H4 (cell line): ENCODE measurements around the gene THADA. TPM values are rescaled to one million over a fixed set of nuclear protein-coding genes. Genes with fewer than 3 reads are reported as not detected.
"Not testable (repeated sequence)": the region's sequence is repeated elsewhere in the genome, so short reads cannot be mapped to it uniquely, and the experiment has no call there.

ENCODE experiments used
- DNase-seq: peaks from one replicate; pipeline ENCODE4 v3.0.0-alpha.2; 2015; ENCODE audit warnings: low spot score
- total RNA-seq: library from RNA; depleted of rRNA; stranded (reverse); fragments of >200 nt; shearing (Covaris generic); gene quantifications from 2 replicates; pipeline ENCODE4 v1.2.3, GENCODE V29; 2014

THADA gene
- total RNA-seq, 1 experiment from 2014 or later = 10.9 TPM

DNA sequence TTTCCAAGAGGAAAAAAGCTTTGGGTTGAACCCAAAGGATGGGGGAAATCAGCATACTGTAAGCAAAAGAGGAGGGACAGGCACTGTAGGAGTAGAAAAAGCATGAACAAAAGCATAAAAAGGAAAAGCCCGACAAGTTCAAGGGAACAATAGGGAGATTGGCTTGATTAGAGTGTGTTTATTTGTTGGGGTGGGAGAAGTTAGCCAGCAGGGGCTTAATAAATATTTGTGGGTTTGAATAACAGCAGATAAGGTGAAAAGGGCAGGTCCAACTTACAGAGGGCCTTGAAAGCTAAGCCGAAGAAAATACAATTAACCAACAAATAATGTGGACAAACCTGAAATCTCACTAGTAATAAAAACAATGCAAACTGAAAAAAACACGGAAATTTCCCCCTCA is 126.7 kb downstream of the THADA start:
- DNase-seq = no peak

DNA sequence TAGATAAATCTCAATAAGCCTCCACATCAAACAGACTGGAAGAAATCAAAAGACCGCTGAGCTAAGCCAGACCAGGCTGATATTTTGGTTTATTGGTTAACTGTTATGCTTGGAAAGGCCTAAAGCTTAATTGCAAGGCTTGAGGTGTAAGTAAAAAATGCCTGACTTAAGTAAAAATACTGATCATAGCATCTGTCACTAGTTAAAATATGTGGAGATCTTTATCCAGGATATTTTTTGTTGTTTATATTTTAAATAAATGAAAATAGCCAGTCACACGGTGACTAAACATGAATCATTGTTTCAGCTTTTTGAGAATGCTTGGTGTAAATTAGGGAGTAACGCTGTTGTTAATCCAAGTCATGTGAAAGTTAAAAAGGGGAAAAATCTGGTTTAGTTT is 127.9 kb downstream of the THADA start:
- no peak for DNase-seq

DNA sequence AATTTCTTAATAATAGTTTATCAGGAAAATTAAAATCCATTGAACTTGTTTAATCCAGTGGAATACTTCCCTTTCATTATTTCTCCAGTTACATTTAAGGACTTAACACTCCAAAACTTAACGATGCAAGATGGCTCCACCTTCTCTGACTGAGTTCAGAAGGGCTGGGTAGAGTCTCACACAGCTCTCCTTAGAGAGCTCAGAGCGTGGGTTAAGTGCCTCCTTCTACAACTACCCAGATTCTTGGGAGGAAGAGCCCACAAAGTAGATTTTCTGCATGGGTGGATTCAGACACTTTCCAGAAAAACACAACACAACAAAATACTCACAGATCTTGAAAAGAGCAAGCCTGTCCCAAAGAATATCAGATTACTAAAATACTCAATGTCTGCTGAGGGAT is 130.6 kb downstream of the THADA start:
- DNase-seq = no peak

DNA sequence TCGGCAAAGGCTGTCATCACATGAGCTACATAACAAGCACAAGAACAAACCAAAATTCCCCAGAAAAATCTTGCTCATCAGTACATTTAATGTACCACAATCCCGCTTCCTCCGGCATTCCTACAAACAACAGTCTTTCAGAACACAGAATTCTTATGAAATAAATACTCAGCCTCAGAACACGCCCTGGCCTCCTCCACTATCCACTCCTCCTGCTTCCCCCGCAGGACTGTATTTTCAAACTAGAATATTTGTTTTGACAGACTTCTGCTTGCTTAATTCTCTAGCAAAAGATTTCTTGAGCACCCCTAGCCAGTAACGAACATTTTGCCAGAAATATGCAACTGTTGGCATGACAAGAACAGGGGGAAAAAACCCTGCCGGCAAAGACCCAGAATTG is 131.2 kb downstream of the THADA start:
- DNase-seq = no peak

DNA sequence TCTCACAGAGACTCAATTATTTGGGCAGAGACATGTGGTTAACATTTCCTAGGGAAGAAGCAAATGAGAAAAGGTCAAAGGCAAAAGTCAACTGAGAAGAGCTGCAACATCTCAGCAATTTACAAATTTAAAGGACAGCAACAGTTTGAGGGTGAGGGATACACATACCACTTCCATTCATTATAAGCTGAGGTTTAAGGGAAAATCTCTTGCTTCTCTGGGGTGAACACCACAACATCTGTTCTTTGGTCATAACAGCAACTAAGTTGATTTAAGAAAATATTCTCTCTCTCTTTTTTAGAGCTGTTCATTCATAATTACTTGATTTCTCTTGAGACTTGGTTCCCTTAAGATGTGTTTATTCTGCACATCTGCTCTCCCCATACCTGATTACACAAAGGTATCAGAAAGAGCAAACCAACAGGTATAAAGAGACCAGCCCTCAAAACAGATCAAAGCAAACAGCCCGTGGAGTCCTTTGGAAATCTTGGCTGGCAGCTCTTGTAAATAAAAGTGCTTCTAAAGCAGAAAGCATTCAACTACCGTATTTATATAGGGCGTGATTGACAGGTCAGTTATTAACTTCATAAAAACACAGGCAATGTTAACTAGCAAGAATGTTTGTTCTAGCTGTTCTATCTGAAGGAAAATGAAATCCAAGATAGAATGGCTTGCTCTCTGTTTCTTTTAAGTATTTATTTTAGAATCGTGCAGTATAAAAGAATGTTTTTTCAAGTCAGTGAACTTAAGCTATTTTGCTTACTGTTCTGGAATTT is 132.8 kb downstream of the THADA start:
- no peak for DNase-seq

DNA sequence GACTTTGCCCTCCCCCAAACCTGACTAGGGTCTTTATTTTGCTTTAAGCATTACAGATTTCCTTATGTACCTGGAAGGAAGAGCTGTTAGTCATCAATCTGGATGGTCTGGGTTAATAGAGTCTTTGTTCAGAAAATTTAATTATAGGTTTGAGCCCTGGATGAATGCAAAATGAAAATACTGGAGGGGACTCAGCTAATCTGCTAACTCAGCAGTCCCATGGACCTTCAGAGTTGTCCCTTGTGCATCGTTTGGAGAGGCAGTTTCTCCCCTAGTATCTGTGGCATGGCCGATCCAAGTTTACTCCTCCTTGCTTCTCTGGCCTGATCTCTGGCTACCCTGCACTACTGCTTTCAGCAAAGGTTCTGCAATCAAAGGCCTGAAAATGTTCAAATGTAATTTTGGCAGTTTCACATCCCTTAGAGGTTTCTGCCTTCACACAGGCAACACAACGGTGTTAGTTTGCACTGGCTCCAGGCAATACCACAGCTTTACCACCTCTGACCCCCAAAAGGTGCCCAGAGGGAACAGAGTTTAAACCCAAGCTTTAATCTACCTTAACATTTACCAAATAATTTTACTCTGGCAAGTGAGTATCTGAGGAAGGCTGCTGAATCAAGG is 134.3 kb downstream of the THADA start:
- no peak for DNase-seq

DNA sequence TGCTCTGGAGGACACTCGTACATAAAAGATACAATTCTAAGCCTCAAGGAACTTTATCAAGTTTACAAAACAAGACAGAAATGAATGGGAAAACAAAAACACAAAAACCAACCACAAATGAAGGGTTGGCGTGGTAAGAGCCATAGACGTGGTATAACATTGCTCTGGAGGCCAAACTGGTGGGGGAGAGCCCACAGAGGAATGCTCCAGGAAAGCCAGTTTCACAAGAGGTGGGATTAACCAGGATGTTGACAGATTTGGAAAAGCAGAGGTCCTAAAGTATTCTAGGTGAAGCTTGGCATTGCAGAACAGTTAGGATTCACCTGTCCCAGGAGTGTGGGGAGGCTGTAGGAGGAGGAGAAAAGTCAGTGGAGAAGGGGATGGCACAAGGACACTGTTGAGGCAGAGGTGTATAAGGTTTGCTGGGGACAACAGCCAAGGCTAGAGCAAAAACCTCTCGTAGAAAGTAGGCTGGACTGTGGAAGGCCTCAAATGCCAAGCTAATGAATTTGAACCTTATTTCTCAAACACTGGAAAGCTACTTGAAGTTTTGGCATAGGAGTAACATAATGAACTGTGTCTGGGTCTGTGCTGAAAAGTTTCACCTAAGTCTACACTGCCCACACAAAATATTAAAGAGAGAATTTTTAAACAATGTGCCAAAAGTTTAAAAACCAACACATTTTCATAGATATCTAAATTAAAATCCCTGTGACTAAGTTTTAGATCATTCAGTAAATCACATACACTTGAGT is 135.1 kb downstream of the THADA start:
- DNase-seq = no peak

DNA sequence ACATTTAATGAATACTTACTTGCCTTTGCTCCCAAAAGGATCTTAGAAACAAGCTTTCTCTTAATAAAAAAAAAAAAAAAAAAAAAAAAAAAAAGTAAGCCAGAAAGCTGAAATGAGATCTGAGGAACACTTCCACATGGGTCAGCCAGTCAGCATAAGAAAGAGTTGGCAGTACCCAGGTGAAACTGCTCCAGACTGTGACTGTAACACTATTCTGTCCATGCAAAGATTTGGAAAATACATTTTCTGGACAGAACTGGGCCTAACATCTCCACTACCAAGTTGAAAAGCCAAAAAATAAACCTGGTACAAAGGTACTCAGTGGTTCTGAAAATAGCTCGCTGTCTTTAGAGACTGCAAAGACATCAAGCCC is 135.7 kb downstream of the THADA start:
- DNase-seq = no peak

DNA sequence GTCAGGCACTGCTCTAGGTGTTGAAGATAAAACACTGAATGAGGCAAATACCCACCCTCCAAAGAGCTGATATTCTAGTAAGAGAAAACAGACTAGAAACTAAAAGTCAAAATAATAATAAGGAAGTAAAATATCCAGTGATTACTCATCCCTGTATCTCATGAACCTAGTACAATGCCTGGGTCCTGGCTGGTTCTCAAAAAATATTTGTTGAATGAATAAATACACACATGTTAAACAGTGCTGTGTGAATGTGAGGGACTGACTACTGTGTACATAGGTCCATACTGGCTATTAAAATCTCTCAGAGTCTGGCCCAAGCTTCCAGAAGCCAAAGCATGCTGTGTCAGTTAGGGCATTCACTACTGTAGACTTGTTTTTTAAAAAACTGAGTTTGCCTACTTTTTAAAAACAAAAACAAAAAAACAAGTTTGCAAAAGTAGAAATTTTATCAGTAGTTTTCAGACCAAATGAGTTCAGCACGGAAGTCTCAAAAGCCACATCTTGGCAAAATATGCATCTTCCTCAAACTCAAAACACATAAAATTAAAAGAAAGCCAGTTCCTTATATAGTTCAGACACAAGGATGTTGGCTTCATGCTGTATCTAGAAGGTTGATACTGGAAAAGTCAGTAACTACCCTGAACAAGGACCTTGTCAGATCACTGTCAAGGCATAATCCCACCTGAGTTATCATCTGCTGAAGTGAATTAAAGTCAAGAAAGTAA is 136.2 kb downstream of the THADA start:
- no peak for DNase-seq

DNA sequence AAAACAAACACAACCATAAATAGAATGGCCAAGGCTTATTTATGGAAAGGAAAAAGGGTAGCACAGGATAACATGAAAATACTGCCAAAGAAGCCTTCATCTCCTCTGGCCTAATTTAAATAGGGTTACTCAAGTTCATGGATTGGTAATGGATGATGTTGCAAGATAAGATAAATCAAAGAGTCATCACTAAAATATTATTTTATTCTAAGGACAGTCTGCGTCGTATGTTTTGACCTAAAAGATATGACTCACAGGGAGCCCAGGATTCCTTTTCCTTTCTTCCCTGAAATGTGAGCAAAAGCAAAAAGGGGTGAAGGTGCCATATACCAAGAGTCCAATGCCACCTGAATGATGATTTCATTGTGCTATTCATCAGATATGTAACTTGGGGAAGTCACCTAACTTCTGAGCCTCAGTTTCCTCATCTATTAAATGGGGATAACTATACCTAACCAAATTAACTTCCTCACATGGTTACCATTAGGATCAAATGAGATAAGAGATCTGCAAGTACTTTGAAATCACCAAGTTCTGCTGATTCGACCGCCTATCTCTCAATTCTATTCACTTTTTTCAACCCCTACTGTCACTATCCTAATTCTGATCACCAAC is 137.7 kb downstream of the THADA start:
- DNase-seq = no peak

DNA sequence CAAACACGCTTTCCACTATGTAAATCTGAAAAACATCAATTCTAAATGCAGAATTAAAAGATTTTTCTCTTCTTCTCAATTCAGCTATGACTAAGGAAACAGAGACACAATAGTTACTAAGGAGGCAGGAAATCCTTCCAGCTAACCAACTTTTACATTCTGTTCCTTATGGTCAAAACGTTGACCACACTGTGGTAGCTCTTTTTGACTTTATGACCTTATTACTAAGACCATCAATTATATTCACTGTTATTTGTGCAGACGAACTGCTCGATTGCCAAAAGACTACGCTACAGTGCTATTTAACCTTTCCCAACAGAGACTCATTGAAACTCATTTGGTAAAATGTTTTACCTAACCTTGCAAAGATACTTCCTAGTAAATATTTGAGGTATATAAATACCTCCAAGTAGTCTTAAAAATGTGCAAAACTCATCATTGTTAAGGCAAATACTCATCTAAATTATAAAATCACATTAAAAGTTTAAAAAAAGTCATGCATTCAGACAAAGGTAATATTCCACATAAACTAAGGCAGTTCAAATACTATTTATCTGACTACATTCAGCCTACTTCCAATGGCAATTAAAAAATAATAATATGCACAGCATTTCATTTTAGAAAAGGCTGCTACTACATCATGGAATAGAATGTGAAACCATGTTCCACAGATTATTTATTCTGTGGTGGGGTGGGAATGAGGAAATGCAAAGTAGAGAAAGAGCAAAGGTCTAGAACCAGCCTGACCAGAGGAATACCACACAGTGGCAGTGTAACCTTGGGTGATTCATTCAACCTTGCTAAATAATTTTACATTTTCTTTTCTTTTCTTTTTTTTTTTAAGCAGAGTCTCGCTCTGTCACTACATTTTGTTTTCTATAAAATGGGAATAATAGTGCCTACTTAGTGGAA is 139.9 kb downstream of the THADA start:
- DNase-seq = no peak

DNA sequence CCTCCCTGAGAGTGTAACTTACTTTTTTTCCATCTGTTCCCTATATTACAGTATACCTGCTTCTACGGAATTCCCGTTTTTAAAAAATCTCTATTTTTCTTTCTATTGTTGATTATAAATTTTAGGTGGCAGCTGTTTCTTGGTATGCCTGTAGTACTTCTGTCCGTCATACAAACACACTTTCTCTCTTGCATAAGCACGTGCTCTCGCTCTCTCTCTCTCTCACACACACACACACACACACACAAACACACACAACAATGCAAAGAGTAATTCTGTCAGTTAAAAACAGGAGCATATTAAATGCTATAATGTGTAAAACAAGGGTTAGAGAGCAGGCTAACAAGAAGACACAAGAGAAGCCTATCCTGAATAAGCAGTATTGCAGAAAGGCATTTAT is 140.5 kb downstream of the THADA start:
- DNase-seq = no peak

DNA sequence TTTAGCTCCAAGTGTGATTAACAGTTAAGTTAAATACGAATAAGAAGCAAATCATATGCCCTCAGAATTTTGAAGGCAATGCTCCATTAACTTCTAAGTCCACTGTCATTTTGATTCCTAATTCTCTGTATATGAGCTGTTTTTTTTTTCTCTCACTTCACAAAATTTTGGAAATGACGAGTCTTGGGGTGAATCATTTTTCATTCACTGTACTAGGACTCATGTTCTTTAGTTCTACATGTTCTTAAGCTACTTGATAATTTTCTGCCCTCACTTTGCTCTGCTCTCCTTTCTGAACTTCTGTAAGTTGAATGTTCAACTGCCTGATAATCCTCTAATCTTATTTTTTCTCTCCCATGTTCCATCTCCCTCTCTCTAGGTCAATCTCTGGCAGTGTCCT is 141.0 kb downstream of the THADA start:
- DNase-seq = no peak

DNA sequence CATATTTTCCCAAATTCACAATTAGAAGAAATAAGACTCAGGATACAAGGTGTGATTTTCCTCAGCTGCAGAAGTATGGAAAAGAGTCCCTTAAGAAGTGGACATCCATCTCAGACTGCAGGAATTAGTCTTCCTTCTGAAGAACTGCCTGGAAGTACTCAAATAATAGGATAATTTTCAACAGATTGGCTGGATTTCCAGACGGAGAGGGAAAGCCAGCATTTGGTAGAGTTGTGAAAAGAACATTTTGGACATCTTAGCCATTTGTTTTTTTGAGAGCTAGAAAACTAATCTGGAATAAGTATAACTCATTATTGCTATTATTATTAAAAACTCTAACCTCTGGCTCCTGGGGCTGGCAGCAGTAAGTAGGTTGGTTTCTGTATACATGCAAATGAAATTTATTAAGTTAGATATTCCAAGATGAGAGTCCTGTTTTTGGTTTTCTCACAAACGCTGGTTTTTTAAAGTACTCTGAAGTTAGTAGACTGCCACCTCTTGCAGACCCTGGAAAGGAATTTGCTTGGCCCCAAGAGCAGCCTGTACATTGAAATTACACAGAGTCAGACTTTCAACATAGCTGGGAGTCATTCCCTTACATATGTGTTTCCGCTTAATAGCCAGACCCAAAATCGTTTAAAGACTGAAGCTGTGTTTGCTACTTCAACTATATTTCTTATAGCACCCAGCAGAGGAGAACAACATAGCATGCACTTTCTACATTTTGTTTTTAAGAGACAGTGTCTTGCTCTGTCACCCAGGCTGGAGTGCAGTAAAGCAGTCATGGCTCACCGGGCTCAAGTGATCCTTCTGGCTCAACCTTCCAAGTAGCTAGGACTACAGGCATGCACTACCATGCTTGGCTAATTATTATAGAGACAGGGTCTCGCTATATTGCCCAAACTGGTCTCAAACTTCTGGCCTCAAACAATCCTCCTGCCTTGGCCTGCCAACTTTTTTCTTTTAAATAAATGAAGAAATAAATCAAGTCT is 142.4 kb downstream of the THADA start:
- no peak for DNase-seq

DNA sequence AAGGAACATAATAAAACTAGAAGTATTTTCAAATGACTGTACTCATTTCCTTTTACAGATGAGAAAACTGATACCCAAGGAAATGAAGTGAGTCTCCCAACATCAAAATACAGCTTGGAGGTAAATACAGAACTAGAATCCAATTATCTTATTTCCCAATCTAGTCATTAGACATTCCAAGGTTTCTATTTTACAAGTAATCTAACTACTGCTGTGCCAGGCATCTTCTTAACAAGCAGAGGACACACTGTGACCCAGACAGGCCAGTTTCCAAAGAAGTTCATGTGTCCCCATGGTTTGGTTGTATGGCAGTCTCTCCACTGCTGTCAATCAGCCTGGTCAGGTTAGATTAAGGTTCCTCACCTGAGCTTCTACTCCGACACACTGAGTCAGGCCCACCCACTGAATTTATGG is 143.5 kb downstream of the THADA start:
- no peak for DNase-seq

DNA sequence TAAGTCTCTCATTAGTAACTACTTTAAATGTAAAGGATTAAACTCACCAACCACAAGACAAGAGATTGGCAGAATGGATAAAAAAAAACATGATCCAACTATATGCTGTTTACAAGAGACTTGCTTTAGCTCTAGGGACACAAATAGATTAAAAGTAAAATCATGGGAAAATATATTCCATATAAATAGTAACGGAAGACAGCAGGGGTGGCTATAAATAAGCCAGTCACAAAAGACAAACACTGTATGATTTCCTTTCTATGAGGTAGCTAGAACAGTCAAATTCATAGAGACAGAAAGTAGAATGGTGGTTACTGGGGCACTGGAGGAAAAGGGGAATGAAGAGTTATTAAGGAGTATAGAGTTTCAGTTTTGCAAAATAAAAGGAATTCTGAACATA is 145.2 kb downstream of the THADA start:
- DNase-seq = no peak

DNA sequence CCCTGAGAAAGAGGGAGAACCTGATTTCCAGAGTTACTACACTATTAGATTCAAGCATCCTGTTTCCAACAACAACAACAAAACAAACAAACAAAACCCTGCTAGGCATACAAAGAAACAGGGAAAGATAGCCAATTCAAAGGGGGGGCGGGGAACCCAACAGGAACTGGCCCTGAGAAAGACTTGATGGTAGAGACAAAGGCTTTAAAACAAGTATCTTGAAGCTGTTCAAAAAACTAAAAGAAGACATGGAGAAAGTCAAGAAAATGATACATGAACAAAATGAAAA is 147.1 kb downstream of the THADA start:
- DNase-seq = no peak

DNA sequence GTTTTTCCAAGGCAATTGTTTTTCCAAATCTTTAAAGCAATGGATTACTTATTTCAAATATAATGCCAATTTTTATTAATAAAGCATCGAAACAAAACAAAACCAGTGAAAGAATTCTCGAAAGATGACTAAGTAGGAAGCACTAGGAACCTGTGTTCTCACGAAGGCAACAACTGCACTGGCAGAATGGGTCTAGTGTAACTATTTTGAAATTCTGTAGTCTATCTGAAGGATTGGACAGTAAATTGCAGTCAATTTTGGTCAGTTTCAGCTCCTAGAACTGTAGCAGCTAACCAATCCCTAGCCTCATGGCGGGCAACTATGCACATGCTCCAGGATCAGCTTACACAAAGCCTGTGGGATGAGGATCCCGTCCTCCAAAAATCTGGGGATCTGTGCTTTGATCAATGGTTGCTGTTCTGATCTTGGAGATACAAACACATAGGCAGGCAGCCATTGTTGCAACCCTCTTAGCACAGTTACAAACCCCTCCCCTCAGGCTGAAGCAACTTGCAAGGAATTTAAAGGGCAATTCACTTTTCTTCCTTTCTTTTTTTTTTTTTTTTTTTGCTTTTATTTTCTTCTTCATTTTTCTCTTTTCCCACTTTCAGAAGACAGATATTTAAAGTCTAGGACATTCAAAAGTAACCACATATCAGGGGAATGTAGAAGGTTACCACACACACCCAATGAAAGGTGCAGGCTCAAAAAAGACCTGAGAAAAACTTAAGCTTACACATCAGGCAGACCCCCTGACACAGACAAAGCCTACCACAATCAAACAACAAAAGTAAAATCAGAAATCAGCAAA is 147.6 kb downstream of the THADA start:
- no peak for DNase-seq

DNA sequence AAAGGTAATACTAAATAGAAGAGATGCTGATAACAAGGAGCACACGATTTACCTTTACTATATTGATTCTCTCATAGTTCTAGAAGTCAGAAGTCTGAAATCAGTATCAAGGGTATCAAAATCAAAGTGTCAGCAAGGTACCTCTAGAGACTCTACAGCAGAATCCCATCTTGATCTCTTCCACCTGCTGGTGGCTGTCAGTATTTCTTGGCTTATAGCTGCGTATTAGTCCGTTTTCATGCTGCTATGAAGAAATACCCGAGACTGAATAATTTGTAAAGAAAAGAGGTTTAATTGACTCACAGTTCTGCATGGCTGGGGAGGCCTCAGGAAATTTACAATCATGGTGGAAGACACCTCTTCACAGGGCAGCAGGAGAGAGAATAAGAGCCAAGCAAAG is 149.1 kb downstream of the THADA start:
- not testable (repeated sequence) for DNase-seq
